WTC11 (cell line): Measurements from ENCODE around the gene ZIC1. TPM values are rescaled to one million over a fixed set of nuclear protein-coding genes. Genes with fewer than 3 reads are reported as not detected.

Source experiments
- ATAC-seq: fragments of 200-7000 bp; cut with Tn5 transposase; 2 replicates; pipeline ENCODE4 v1.10.0; 2021; ENCODE audit warnings: mild to moderate bottlenecking, moderate library complexity
- CTCF ChIA-PET: fragments of 300-600 bp; sonication (Branson Sonifier 250); formaldehyde crosslinking; loops from one replicate; lab custom pipeline; 2021; ENCODE audit warnings: antibody characterized with exemption; lab: Charles Lee
- POLR2A ChIA-PET: fragments of 350-600 bp; sonication (Branson Sonifier 250); formaldehyde crosslinking; loops from one replicate; lab custom pipeline; 2021; ENCODE audit warnings: antibody characterized with exemption; lab: Charles Lee
- DNase-seq: peaks from one replicate; pipeline ENCODE4 v3.0.0; 2021; ENCODE audit warnings: low spot score
- H3K27ac Mint-ChIP-seq: 2 replicates; pipeline ENCODE4 v1.8.0; 2021; ENCODE audit warnings: mixed read lengths
- H3K27me3 Mint-ChIP-seq: 2 replicates; pipeline ENCODE4 v1.8.0; 2021; ENCODE audit warnings: low read depth, mild to moderate bottlenecking, moderate library complexity, mixed read lengths
- H3K36me3 Mint-ChIP-seq: 2 replicates; pipeline ENCODE4 v1.8.0; 2021; ENCODE audit warnings: mixed read lengths
- H3K4me1 Mint-ChIP-seq: 2 replicates; pipeline ENCODE4 v1.8.0; 2022; ENCODE audit warnings: mixed read lengths
- H3K4me3 Mint-ChIP-seq: 2 replicates; pipeline ENCODE4 v1.8.0; 2021; ENCODE audit warnings: mild to moderate bottlenecking, moderate library complexity, mixed read lengths
- H3K9me3 Mint-ChIP-seq: 2 replicates; pipeline ENCODE4 v1.8.0; 2021; ENCODE audit warnings: mixed read lengths
- CBFB ChIP-seq: sonication (generic); formaldehyde crosslinking; IDR thresholded peaks from 2 replicates; pipeline ENCODE4 v1.8.1; 2022; ENCODE audit warnings: mild to moderate bottlenecking, low read depth, missing genetic modification reagents
- EMX1 ChIP-seq: fragments of 250-450 bp; sonication (Bioruptor Pico); IDR thresholded peaks from 2 replicates; pipeline ENCODE4 v1.8.0; 2021; ENCODE audit warnings: mild to moderate bottlenecking
- ESRRA ChIP-seq: sonication (generic); formaldehyde crosslinking; IDR thresholded peaks from 2 replicates; pipeline ENCODE4 v1.8.1; 2022; ENCODE audit warnings: mild to moderate bottlenecking, missing genetic modification reagents, borderline replicate concordance
- FOXJ3 ChIP-seq: sonication (generic); formaldehyde crosslinking; IDR thresholded peaks from 2 replicates; pipeline ENCODE4 v1.9.0; 2021; ENCODE audit warnings: missing genetic modification reagents, mild to moderate bottlenecking, borderline replicate concordance
- FOXP1 ChIP-seq: sonication (generic); formaldehyde crosslinking; IDR thresholded peaks from 2 replicates; pipeline ENCODE4 v1.8.0; 2022; ENCODE audit warnings: missing genetic modification reagents, mild to moderate bottlenecking, moderate library complexity, borderline replicate concordance
- GTF2I ChIP-seq: fragments of 250-450 bp; sonication (Bioruptor Pico); conservative IDR thresholded peaks from 2 replicates; pipeline ENCODE4 v1.4.0; 2021; ENCODE audit warnings: mild to moderate bottlenecking
- HMGA2 ChIP-seq: fragments of 250-450 bp; sonication (Bioruptor Pico); IDR thresholded peaks from 2 replicates; pipeline ENCODE4 v1.4.0; 2021; ENCODE audit warnings: mild to moderate bottlenecking, moderate library complexity
- IRF2 ChIP-seq: sonication (generic); formaldehyde crosslinking; IDR thresholded peaks from 2 replicates; pipeline ENCODE4 v1.8.0; 2022; ENCODE audit warnings: low read depth, missing genetic modification reagents, borderline replicate concordance
- JAZF1 ChIP-seq: fragments of 250-450 bp; sonication (Bioruptor Pico); IDR thresholded peaks from 2 replicates; pipeline ENCODE4 v1.9.0; 2021; ENCODE audit warnings: moderate library complexity, mild to moderate bottlenecking, inconsistent platforms
- JUN ChIP-seq: sonication (generic); formaldehyde crosslinking; IDR thresholded peaks from 2 replicates; pipeline ENCODE4 v1.8.0; 2023; ENCODE audit warnings: mild to moderate bottlenecking, missing genetic modification reagents
- NFYB ChIP-seq: sonication (generic); formaldehyde crosslinking; conservative IDR thresholded peaks from 2 replicates; pipeline ENCODE4 v1.8.0; 2022; ENCODE audit warnings: low read depth, missing genetic modification reagents
- NR2C2 ChIP-seq: sonication (generic); formaldehyde crosslinking; IDR thresholded peaks from 2 replicates; pipeline ENCODE4 v1.8.0; 2022; ENCODE audit warnings: mild to moderate bottlenecking, missing genetic modification reagents
- RELA ChIP-seq: sonication (generic); formaldehyde crosslinking; IDR thresholded peaks from 2 replicates; pipeline ENCODE4 v1.8.1; 2022; ENCODE audit warnings: missing genetic modification reagents, mild to moderate bottlenecking, borderline replicate concordance
- SMAD3 ChIP-seq: sonication (generic); formaldehyde crosslinking; IDR thresholded peaks from 2 replicates; pipeline ENCODE4 v1.8.0; 2022; ENCODE audit warnings: missing genetic modification reagents, mild to moderate bottlenecking, borderline replicate concordance
- TP53 ChIP-seq: sonication (generic); formaldehyde crosslinking; IDR thresholded peaks from 2 replicates; pipeline ENCODE4 v1.8.1; 2023; ENCODE audit warnings: mild to moderate bottlenecking, missing genetic modification reagents
- ZNF219 ChIP-seq: sonication (generic); formaldehyde crosslinking; IDR thresholded peaks from 2 replicates; pipeline ENCODE4 v1.8.0; 2023; ENCODE audit warnings: missing genetic modification reagents, mild to moderate bottlenecking, borderline replicate concordance
- ZNF232 ChIP-seq: sonication (generic); formaldehyde crosslinking; IDR thresholded peaks from 2 replicates; pipeline ENCODE4 v1.8.0; 2022; ENCODE audit warnings: mild to moderate bottlenecking, missing genetic modification reagents
- ZNF416 ChIP-seq: fragments of 250-450 bp; sonication (Bioruptor Pico); IDR thresholded peaks from 2 replicates; pipeline ENCODE4 v1.9.0; 2021; ENCODE audit warnings: mild to moderate bottlenecking, inconsistent platforms
- total RNA-seq: library from RNA; stranded (reverse); gene quantifications from 3 replicates; pipeline ENCODE4 v1.2.3, GENCODE V29; 2021
- TF ChIP-seq, protein P1 (sequence below): sonication (generic); formaldehyde crosslinking; conservative IDR thresholded peaks from 2 replicates; pipeline ENCODE4 v1.8.1; 2023; ENCODE audit warnings: mild to moderate bottlenecking, low read depth, missing genetic modification reagents, moderate library complexity
- TF ChIP-seq, protein P2 (sequence below): fragments of 250-450 bp; sonication (Bioruptor Pico); IDR thresholded peaks from 2 replicates; pipeline ENCODE4 v1.9.0; 2021; ENCODE audit warnings: mild to moderate bottlenecking
- TF ChIP-seq, protein P3 (sequence below): fragments of 250-450 bp; sonication (Bioruptor Pico); conservative IDR thresholded peaks from 2 replicates; pipeline ENCODE4 v1.9.0; 2021; ENCODE audit warnings: mild to moderate bottlenecking
- TF ChIP-seq, protein P4 (sequence below): fragments of 200-600 bp; IDR thresholded peaks from 2 replicates; pipeline ENCODE4 v1.8.0; 2022; ENCODE audit warnings: antibody characterized with exemption
- TF ChIP-seq, protein P5 (sequence below): sonication (generic); formaldehyde crosslinking; IDR thresholded peaks from 2 replicates; pipeline ENCODE4 v1.8.1; 2023; ENCODE audit warnings: mild to moderate bottlenecking, missing genetic modification reagents, moderate library complexity

Gene ZIC1
- total RNA-seq, 1 experiment from 2014 or later: 59.7 TPM

DNA sequence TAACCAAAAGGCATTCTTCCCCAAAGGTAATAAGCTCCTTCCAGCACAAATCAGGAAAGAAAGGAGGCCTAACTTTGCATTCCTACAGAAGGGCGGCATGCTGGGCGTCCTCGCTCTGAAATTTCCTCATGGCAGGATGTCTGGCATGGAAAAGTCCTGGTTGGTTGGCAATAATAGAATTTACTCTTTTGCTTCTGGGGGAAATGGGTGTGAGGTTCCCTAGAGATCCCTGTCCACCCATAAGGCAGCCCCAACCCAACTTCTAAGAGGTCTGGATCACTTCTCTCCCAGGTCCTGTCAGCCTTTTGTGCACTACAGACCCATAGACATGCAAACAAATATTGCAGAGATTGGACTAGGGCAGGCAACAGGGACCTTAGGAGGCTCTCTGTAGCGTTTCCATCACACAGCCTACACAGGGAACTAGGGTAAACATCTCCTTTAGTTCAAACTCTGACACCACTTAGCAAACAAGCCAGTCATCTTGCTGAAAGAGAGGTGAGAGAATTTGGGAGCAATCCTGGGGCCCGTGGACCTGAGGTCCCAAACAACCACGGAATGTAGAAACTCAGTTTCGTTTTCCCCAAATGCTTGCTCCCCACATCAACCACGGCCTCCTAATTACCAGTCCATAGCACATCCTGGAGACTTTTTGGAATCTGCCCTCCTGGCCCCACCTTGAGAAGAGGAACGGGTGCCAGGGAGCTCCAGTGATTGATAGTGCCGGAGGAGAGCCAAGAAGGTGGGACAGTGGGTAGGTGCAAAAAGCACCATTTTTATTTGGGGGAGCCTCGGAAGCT is 5.0 kb upstream of the ZIC1 start:
- no peak overlapping the region for H3K27ac Mint-ChIP-seq
- H3K4me3 Mint-ChIP-seq: peak overlapping the region; percentile 56
- H3K4me1 Mint-ChIP-seq: peaks cover 88% of the 10 kb centered on the region
- peaks cover 100% of the 10 kb centered on the region for H3K27me3 Mint-ChIP-seq
- TF ChIP-seq NR2C2 (no peak), ESRRA (CRISPR knock-in tag) (no peak), CBFB (no peak), IRF2 (no peak), GTF2I (CRISPR knock-in tag) (no peak), FOXJ3 (CRISPR knock-in tag) (no peak), ZNF416 (CRISPR knock-in tag) (no peak), HMGA2 (no peak), FOXP1 (CRISPR knock-in tag) (no peak), RELA (no peak), NFYB (CRISPR knock-in tag) (no peak)
- TF ChIP-seq, protein P1, sequence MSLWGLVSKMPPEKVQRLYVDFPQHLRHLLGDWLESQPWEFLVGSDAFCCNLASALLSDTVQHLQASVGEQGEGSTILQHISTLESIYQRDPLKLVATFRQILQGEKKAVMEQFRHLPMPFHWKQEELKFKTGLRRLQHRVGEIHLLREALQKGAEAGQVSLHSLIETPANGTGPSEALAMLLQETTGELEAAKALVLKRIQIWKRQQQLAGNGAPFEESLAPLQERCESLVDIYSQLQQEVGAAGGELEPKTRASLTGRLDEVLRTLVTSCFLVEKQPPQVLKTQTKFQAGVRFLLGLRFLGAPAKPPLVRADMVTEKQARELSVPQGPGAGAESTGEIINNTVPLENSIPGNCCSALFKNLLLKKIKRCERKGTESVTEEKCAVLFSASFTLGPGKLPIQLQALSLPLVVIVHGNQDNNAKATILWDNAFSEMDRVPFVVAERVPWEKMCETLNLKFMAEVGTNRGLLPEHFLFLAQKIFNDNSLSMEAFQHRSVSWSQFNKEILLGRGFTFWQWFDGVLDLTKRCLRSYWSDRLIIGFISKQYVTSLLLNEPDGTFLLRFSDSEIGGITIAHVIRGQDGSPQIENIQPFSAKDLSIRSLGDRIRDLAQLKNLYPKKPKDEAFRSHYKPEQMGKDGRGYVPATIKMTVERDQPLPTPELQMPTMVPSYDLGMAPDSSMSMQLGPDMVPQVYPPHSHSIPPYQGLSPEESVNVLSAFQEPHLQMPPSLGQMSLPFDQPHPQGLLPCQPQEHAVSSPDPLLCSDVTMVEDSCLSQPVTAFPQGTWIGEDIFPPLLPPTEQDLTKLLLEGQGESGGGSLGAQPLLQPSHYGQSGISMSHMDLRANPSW (CRISPR knock-in tag): no peak
- TF ChIP-seq, protein P2, sequence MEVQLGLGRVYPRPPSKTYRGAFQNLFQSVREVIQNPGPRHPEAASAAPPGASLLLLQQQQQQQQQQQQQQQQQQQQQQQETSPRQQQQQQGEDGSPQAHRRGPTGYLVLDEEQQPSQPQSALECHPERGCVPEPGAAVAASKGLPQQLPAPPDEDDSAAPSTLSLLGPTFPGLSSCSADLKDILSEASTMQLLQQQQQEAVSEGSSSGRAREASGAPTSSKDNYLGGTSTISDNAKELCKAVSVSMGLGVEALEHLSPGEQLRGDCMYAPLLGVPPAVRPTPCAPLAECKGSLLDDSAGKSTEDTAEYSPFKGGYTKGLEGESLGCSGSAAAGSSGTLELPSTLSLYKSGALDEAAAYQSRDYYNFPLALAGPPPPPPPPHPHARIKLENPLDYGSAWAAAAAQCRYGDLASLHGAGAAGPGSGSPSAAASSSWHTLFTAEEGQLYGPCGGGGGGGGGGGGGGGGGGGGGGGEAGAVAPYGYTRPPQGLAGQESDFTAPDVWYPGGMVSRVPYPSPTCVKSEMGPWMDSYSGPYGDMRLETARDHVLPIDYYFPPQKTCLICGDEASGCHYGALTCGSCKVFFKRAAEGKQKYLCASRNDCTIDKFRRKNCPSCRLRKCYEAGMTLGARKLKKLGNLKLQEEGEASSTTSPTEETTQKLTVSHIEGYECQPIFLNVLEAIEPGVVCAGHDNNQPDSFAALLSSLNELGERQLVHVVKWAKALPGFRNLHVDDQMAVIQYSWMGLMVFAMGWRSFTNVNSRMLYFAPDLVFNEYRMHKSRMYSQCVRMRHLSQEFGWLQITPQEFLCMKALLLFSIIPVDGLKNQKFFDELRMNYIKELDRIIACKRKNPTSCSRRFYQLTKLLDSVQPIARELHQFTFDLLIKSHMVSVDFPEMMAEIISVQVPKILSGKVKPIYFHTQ (CRISPR knock-in tag): no peak
- TF ChIP-seq, all 79 proteins: peak for 0
- DNase-seq (no peak), ATAC-seq (no peak)
- ChIA-PET CTCF (interaction anchor here (1.1 to 4.3 kb wide), 10 partner anchors 7 to 284 kb away, joined by 3 to 25 read pairs (median 7); no protein-coding TSS in a partner anchor), POLR2A (interaction anchor here (0.6 to 2.6 kb wide), 3 partner anchors 11 to 17 kb away, joined by 3 to 6 read pairs (median 4); no protein-coding TSS in a partner anchor)
- Mint-ChIP-seq H3K36me3 (no peaks in the 10 kb centered on the region), H3K9me3 (no peaks in the 10 kb centered on the region)

DNA sequence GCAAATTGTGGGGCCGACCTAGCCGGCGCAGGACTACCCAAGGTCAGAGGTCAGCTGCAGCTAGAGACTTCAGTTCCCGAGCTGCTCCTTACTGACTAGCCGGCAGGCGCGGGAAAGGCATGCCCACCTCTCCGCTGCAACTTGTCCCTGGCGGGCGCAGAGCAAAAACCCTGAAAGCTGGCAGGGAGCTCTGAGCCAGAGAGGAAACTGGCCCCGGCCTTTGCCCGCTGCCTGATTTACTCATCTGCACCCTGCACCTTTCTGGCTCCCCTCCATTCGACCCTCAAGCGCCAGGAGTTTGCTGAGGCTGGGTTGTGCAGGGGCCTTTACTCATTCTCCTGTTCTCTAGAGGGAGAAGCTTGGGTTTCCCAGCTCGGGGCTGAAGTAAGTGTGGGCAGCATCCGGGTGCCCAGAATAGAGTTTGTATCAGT is 4.3 kb upstream of the ZIC1 start:
- Mint-ChIP-seq H3K27me3 (peaks cover 100% of the 10 kb centered on the region), H3K9me3 (no peaks in the 10 kb centered on the region), H3K4me1 (peaks cover 86% of the 10 kb centered on the region), H3K27ac (no peak overlapping the region), H3K36me3 (no peaks in the 10 kb centered on the region), H3K4me3 (peak overlapping the region; percentile 56)
- ChIA-PET CTCF (interaction anchor here (1.1 to 4.3 kb wide), 11 partner anchors 8 to 284 kb away, joined by 3 to 25 read pairs (median 5); no protein-coding TSS in a partner anchor), POLR2A (interaction anchor here (0.6 to 2.6 kb wide), 4 partner anchors 11 to 21 kb away, joined by 3 to 6 read pairs (median 4); no protein-coding TSS in a partner anchor)
- ATAC-seq (peak; percentile 17), DNase-seq (peak; percentile 35)
- TF ChIP-seq JAZF1 (CRISPR knock-in tag) (no peak), JUN (CRISPR knock-in tag) (no peak), ZNF416 (CRISPR knock-in tag) (no peak), FOXJ3 (CRISPR knock-in tag) (no peak), NFYB (CRISPR knock-in tag) (no peak), ZNF232 (CRISPR knock-in tag) (no peak), EMX1 (CRISPR knock-in tag) (no peak), TP53 (no peak), ZNF219 (no peak), SMAD3 (no peak)
- TF ChIP-seq, protein P3, sequence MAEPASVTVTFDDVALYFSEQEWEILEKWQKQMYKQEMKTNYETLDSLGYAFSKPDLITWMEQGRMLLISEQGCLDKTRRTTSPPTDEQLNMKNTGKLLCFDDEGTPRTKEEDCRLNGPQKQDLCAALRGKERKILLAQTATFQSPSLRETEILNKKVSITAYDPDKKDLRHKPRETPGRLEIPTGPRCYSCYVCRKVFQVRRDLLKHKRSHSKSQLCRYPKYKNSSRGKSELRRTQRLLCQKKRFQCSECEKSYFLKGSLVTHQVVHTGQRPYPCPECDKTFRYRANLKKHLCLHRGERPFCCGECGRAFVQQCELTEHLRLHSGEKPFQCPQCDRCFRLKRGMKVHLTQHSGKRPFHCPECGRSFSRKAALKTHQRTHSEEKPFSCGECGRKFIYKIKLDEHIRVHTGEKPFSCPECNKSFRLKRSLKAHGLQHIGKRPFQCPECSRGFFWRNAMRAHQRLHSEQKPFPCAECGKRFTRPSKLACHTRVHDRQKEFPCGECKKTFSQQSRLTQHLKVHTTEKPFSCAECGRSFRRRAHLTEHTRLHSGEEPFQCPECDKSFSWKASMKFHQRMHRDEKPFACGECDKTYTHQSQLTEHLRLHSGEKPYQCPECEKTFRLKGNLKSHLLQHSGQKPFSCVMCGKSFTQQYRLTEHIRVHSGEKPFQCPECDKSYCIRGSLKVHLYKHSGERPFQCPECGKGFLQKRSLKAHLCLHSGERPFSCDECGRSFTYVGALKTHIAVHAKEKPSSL (CRISPR knock-in tag): no peak
- TF ChIP-seq, protein P4, sequence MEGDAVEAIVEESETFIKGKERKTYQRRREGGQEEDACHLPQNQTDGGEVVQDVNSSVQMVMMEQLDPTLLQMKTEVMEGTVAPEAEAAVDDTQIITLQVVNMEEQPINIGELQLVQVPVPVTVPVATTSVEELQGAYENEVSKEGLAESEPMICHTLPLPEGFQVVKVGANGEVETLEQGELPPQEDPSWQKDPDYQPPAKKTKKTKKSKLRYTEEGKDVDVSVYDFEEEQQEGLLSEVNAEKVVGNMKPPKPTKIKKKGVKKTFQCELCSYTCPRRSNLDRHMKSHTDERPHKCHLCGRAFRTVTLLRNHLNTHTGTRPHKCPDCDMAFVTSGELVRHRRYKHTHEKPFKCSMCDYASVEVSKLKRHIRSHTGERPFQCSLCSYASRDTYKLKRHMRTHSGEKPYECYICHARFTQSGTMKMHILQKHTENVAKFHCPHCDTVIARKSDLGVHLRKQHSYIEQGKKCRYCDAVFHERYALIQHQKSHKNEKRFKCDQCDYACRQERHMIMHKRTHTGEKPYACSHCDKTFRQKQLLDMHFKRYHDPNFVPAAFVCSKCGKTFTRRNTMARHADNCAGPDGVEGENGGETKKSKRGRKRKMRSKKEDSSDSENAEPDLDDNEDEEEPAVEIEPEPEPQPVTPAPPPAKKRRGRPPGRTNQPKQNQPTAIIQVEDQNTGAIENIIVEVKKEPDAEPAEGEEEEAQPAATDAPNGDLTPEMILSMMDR: no peak
- TF ChIP-seq, protein P5, sequence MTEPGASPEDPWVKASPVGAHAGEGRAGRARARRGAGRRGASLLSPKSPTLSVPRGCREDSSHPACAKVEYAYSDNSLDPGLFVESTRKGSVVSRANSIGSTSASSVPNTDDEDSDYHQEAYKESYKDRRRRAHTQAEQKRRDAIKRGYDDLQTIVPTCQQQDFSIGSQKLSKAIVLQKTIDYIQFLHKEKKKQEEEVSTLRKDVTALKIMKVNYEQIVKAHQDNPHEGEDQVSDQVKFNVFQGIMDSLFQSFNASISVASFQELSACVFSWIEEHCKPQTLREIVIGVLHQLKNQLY (CRISPR knock-in tag): no peak
